HCT116 (cell line): Measurements from ENCODE around the gene NAGPA. TPM values are rescaled to one million over a fixed set of nuclear protein-coding genes. Genes with fewer than 3 reads are reported as not detected.
"Not testable (repeated sequence)": the region's sequence is repeated elsewhere in the genome, so short reads cannot be mapped to it uniquely, and the experiment has no call there.

ENCODE experiments used
- ATAC-seq: fragments of 200-7000 bp; cut with Tn5 transposase; 2 replicates; pipeline ENCODE4 v1.9.1; 2020; ENCODE audit warnings: mild to moderate bottlenecking, moderate library complexity
- BruUV-seq: library from RNA; stranded (reverse); fragments of 400-500 nt; replicated peaks from 2 replicates; lab custom pipeline; 2021; lab: Mats Ljungman, UMichigan
- CTCF ChIA-PET: fragments of 300-600 bp; sonication (Branson Sonifier 250); formaldehyde crosslinking; loops from one replicate; lab custom pipeline; 2021; ENCODE audit warnings: antibody characterized with exemption; lab: Charles Lee
- POLR2A ChIA-PET: fragments of 300-600, 350-600 bp; sonication (Branson Sonifier 250); formaldehyde crosslinking; loops from one replicate; lab custom pipeline; 2021; ENCODE audit warnings: antibody characterized with exemption; lab: Charles Lee
- RAD21 ChIA-PET, 2 experiments: fragments of 300-600 bp; sonication (Branson Sonifier 250); formaldehyde crosslinking; loops; one replicate each; lab custom pipeline; 2023; ENCODE audit warnings: low total read pairs in 2 of 2; ENCODE audit not compliant: uncharacterized antibody in 2 of 2, unreplicated experiment in 2 of 2, low non-redundant PET in 1 of 2; lab: Charles Lee
- DNase-seq: peaks from one replicate; pipeline ENCODE4 v3.0.0-alpha.2; 2010; ENCODE audit warnings: low read depth, low spot score
- H2AFZ ChIP-seq: fragments of 200-600 bp; shearing (Covaris generic), sonication (generic); 2 replicates; pipeline ENCODE4 v1.6.1; 2017; ENCODE audit warnings: low read depth, mixed run types, mixed read lengths, antibody characterized with exemption, low read length; ENCODE audit not compliant: poor library complexity, severe bottlenecking
- H3K27ac ChIP-seq: 2 replicates; pipeline ENCODE4 v1.5.1; 2012; ENCODE audit warnings: low read depth, low read length
- H3K27me3 ChIP-seq: fragments of 200-600 bp; sonication (generic); 2 replicates; pipeline ENCODE4 v1.6.1; 2016; ENCODE audit warnings: mixed run types, low read length, mixed read lengths; ENCODE audit not compliant: insufficient read depth
- H3K36me3 ChIP-seq, 2 experiments: fragments of 200-500 bp in 1 of 2; fragments of 200-600 bp in 1 of 2; sonication (Bioruptor generic) in 1 of 2; sonication (generic) in 1 of 2; 2 replicates each; pipeline versions ENCODE4 v1.5.1 to v1.6.1; 2014 to 2016; ENCODE audit warnings: low read length in 2 of 2, inconsistent platforms in 1 of 2, mixed read lengths in 1 of 2, mixed run types in 1 of 2; ENCODE audit not compliant: insufficient read depth in 2 of 2, control insufficient read depth in 1 of 2
- H3K4me1 ChIP-seq, 2 experiments: fragments of 200-600 bp in 1 of 2; sonication (generic) in 1 of 2; 2 replicates each; pipeline versions ENCODE4 v1.5.1 to v1.6.1; 2012 to 2017; ENCODE audit warnings: low read length in 2 of 2, inconsistent platforms in 1 of 2, mild to moderate bottlenecking in 1 of 2, mixed read lengths in 1 of 2, mixed run types in 1 of 2, moderate library complexity in 1 of 2; ENCODE audit not compliant: insufficient read depth in 2 of 2, control insufficient read depth in 1 of 2
- H3K4me2 ChIP-seq: fragments of 200-600 bp; sonication (generic); 2 replicates; pipeline ENCODE4 v1.6.1; 2017; ENCODE audit warnings: mixed run types, low read length, mixed read lengths
- H3K4me3 ChIP-seq, 2 experiments: fragments of 200-600 bp in 1 of 2; sonication (generic) in 1 of 2; replicated peaks in 1 of 2; 2 replicates each; pipeline ENCODE4 v1.5.1; 2011 to 2016; ENCODE audit warnings: low read length in 2 of 2, control low read depth in 1 of 2, low read depth in 1 of 2, mild to moderate bottlenecking in 1 of 2, mixed read lengths in 1 of 2, mixed run types in 1 of 2
- H3K79me2 ChIP-seq: fragments of 200-600 bp; sonication (generic); 2 replicates; pipeline ENCODE4 v1.6.1; 2017; ENCODE audit warnings: mild to moderate bottlenecking, mixed run types, low read length, moderate library complexity, mixed read lengths; ENCODE audit not compliant: insufficient read depth
- H3K9ac ChIP-seq: fragments of 200-600 bp; sonication (generic); 2 replicates; pipeline ENCODE4 v1.6.1; 2016; ENCODE audit warnings: low read length, mixed read lengths
- H3K9me2 ChIP-seq: fragments of 200-600 bp; sonication (generic), shearing (Covaris generic); 2 replicates; pipeline ENCODE4 v1.6.1; 2017; ENCODE audit warnings: mixed run types, mild to moderate bottlenecking, moderate library complexity; ENCODE audit not compliant: insufficient read depth
- H3K9me3 ChIP-seq, 2 experiments: fragments of 200-500 bp in 1 of 2; fragments of 200-600 bp in 1 of 2; sonication (Bioruptor generic) in 1 of 2; sonication (generic) in 1 of 2; 2 replicates each; pipeline ENCODE4 v1.6.1; 2014 to 2017; ENCODE audit warnings: low read length in 2 of 2, mixed read lengths in 2 of 2, inconsistent platforms in 1 of 2, low read depth in 1 of 2, mild to moderate bottlenecking in 1 of 2, mixed run types in 1 of 2, moderate library complexity in 1 of 2; ENCODE audit not compliant: control insufficient read depth in 1 of 2, insufficient read depth in 1 of 2
- H4K20me1 ChIP-seq: fragments of 200-600 bp; sonication (generic), shearing (Covaris generic); 2 replicates; pipeline ENCODE4 v1.6.1; 2017; ENCODE audit warnings: mixed run types, mild to moderate bottlenecking, moderate library complexity; ENCODE audit not compliant: insufficient read depth
- ELF1 ChIP-seq: IDR thresholded peaks from 2 replicates; pipeline ENCODE4 v1.6.1; 2012; ENCODE audit warnings: low read depth, borderline replicate concordance
- EZH2 ChIP-seq: fragments of 200-600 bp; sonication (generic); IDR thresholded peaks from 2 replicates; pipeline ENCODE4 v1.6.1; 2017; ENCODE audit warnings: antibody characterized with exemption, mixed run types
- POLR2A ChIP-seq: IDR thresholded peaks from 2 replicates; pipeline ENCODE4 v1.7.0; 2011; ENCODE audit warnings: borderline replicate concordance; ENCODE audit not compliant: insufficient read depth, insufficient read length; ENCODE audit errors: extremely low read depth
- intact Hi-C: fragments of 100-400 bp; cut with micrococcal nuclease; formaldehyde crosslinking; loops from 2 replicates; pipeline ENCODE4 v1.10.0; 2022
- total RNA-seq: library from RNA; stranded (reverse); gene quantifications from one replicate; pipeline ENCODE4 v1.2.1, GENCODE V29; 2021; ENCODE audit not compliant: unreplicated experiment
- TF ChIP-seq, protein P1 (sequence below): IDR thresholded peaks from 2 replicates; pipeline ENCODE4 v1.6.1; 2012
- TF ChIP-seq, protein P2 (sequence below), 3 experiments: fragments of 200-600 bp in 1 of 3; sonication (generic) in 1 of 3; IDR thresholded peaks in 2 of 3; conservative IDR thresholded peaks in 1 of 3; 2 replicates each; pipeline ENCODE4 v1.5.1; 2012 to 2017; ENCODE audit warnings: low read depth in 2 of 3, low read length in 2 of 3, antibody characterized with exemption in 1 of 3, borderline replicate concordance in 1 of 3, control low read depth in 1 of 3, mild to moderate bottlenecking in 1 of 3, mixed read lengths in 1 of 3, mixed run types in 1 of 3, moderate library complexity in 1 of 3; ENCODE audit not compliant: insufficient read depth in 1 of 3

Gene NAGPA
- total RNA-seq, 1 experiment from 2014 or later = 17.5 TPM

DNA sequence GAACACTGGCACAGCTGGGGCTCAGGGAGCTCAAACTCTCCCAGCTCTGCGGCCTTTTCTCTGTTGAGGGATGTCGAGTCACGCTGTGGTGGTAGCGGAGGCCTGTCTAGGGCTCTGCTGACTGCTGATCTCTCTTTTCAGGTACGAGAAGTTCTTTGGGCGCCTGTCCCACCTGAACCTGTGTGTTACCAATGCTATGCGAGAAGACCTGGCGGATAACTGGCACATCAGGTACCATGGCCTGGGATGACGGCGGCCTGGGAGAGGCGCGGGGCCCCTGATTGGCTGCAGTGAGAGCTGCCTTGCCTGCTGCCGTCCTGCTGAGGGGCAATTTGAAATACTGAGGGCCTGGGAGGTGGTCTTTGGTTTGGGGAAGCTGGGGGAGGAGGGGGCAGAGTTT, 43.6 kb upstream of the NAGPA start:
- H2AFZ ChIP-seq = no peak overlapping the region
- no peak overlapping the region for H3K27ac ChIP-seq
- no peaks in the 10 kb centered on the region for H3K9me3 ChIP-seq
- ATAC-seq (no peak), DNase-seq (no peak)
- H3K27me3 ChIP-seq = no peaks in the 10 kb centered on the region
- peaks cover 0 to 13% of the 10 kb centered on the region in 2 experiments; a peak in 3 of 4 replicates for H3K36me3 ChIP-seq
- no peak overlapping the region for H3K4me2 ChIP-seq
- no peaks in the 10 kb centered on the region for H3K9me2 ChIP-seq
- RAD21 ChIA-PET = no interaction called here
- TF ChIP-seq EZH2 = no peak
- no peak for TF ChIP-seq ELF1
- no peak for TF ChIP-seq POLR2A
- H3K79me2 ChIP-seq = peaks cover 28% of the 10 kb centered on the region
- no peak overlapping the region for H3K4me3 ChIP-seq
- no peaks in the 10 kb centered on the region for H4K20me1 ChIP-seq
- no peak overlapping the region for H3K9ac ChIP-seq
- no TSS peak for BruUV-seq
- H3K4me1 ChIP-seq = peaks cover 4 to 9% of the 10 kb centered on the region in 2 experiments; a peak in 3 of 4 replicates
- CTCF ChIA-PET = no interaction called here
- POLR2A ChIA-PET = no interaction called here
- intact Hi-C loops = no loop called here

DNA sequence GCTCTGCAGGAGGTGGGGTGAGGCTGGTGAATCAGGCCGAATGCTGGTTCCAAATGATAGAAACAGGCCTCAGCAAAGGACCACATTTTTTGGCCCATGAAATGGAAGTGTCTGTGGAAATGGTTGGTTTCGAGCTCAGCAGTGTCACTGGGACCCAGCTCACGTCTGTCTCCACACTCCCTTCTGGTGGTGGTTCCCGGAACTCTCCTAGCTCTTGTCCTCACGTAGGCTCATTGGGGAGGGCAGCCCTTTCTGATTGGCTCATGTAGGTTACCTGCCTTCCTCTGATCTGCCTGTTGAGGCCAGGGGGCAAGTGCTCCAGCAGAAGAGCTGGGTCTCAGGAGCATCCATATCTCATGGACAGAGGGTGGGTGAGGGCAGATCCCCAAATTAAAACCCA, 41.9 kb upstream of the NAGPA start:
- H2AFZ ChIP-seq = no peak overlapping the region
- H3K27ac ChIP-seq = no peak overlapping the region
- ATAC-seq (peak; percentile 39; the same call in 1 of the 2 replicates), DNase-seq (no peak)
- H4K20me1 ChIP-seq = no peaks in the 10 kb centered on the region
- ChIA-PET POLR2A (no interaction called here), RAD21 (no interaction called here), CTCF (interaction anchor here (1.3 to 1.4 kb wide), 2 partner anchors 9 to 17 kb away, joined by 3 to 4 read pairs; no protein-coding TSS in a partner anchor)
- H3K4me1 ChIP-seq = peaks cover 4 to 16% of the 10 kb centered on the region in 2 experiments; a peak in 3 of 4 replicates
- H3K4me2 ChIP-seq = no peak overlapping the region
- no peaks in the 10 kb centered on the region for H3K9me2 ChIP-seq
- TF ChIP-seq, protein P1, sequence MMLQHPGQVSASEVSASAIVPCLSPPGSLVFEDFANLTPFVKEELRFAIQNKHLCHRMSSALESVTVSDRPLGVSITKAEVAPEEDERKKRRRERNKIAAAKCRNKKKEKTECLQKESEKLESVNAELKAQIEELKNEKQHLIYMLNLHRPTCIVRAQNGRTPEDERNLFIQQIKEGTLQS = no peak
- TF ChIP-seq, protein P2, sequence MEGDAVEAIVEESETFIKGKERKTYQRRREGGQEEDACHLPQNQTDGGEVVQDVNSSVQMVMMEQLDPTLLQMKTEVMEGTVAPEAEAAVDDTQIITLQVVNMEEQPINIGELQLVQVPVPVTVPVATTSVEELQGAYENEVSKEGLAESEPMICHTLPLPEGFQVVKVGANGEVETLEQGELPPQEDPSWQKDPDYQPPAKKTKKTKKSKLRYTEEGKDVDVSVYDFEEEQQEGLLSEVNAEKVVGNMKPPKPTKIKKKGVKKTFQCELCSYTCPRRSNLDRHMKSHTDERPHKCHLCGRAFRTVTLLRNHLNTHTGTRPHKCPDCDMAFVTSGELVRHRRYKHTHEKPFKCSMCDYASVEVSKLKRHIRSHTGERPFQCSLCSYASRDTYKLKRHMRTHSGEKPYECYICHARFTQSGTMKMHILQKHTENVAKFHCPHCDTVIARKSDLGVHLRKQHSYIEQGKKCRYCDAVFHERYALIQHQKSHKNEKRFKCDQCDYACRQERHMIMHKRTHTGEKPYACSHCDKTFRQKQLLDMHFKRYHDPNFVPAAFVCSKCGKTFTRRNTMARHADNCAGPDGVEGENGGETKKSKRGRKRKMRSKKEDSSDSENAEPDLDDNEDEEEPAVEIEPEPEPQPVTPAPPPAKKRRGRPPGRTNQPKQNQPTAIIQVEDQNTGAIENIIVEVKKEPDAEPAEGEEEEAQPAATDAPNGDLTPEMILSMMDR (IDR thresholded peaks at IDR 0.05 in 2 of 3, conservative IDR thresholded peaks at IDR 0.05 in 1 of 3; ENCODE audit: borderline replicate concordance in 1 of 3, insufficient read depth in 1 of 3, low read depth in 2 of 3, low read length in 2 of 3) = 0 out of 6 replicates have a peak, but pooled peaks of 1 of the 3 experiments have one; percentile 13
- peaks cover 33% of the 10 kb centered on the region for H3K79me2 ChIP-seq
- peaks cover 0 to 13% of the 10 kb centered on the region in 2 experiments; a peak in 3 of 4 replicates for H3K36me3 ChIP-seq
- H3K9me3 ChIP-seq = no peaks in the 10 kb centered on the region
- no TSS peak for BruUV-seq
- intact Hi-C loops = no loop called here
- no peaks in the 10 kb centered on the region for H3K27me3 ChIP-seq
- no peak overlapping the region for H3K9ac ChIP-seq
- H3K4me3 ChIP-seq = no peak overlapping the region

DNA sequence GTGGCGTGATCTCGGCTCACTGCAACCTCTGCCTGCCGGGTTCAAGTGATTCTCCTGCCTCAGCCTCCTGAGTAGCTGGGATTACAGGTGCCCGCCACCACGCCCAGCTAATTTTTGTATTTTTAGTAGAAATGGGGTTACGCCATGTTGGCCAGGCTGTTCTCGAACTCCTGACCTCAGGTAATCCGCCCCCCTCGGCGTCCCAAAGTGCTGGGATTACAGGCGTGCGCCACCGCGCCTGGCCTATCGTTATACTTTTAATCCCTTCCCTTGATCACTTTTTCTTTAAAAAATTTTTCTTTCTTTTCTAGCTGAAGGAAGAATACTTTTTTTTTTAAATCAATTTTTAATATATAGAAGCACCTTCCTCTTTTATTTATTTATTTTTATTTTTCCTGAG, 40.0 kb upstream of the NAGPA start:
- H2AFZ ChIP-seq, intact Hi-C loops, H3K9ac ChIP-seq, H4K20me1 ChIP-seq, CTCF ChIA-PET, H3K4me3 ChIP-seq, H3K27ac ChIP-seq, BruUV-seq, H3K27me3 ChIP-seq, H3K9me3 ChIP-seq, RAD21 ChIA-PET, H3K9me2 ChIP-seq, ATAC-seq, H3K4me2 ChIP-seq, POLR2A ChIA-PET, DNase-seq: not testable (repeated sequence)
- peaks cover 4 to 16% of the 10 kb centered on the region in 2 experiments; a peak in 3 of 4 replicates for H3K4me1 ChIP-seq
- peaks cover 33% of the 10 kb centered on the region for H3K79me2 ChIP-seq
- peaks cover 0 to 13% of the 10 kb centered on the region in 2 experiments; a peak in 2 of 4 replicates for H3K36me3 ChIP-seq
